GM10266 (cell line): ENCODE data around the gene BOD1.
A peak's percentile ranks its signal among the peaks of the same experiment; 100 is the strongest.

ENCODE experiments used
- DNase-seq: peaks from one replicate; pipeline ENCODE4 v3.0.0; 2012; ENCODE audit errors: extremely low spot score
- TF ChIP-seq, protein P1 (sequence below): IDR thresholded peaks from 2 replicates; pipeline ENCODE4 v1.5.1; 2012; ENCODE audit warnings: mild to moderate bottlenecking, low read depth; ENCODE audit not compliant: control insufficient read depth, insufficient read depth; ENCODE audit errors: missing control alignments

The BOD1 gene

DNA sequence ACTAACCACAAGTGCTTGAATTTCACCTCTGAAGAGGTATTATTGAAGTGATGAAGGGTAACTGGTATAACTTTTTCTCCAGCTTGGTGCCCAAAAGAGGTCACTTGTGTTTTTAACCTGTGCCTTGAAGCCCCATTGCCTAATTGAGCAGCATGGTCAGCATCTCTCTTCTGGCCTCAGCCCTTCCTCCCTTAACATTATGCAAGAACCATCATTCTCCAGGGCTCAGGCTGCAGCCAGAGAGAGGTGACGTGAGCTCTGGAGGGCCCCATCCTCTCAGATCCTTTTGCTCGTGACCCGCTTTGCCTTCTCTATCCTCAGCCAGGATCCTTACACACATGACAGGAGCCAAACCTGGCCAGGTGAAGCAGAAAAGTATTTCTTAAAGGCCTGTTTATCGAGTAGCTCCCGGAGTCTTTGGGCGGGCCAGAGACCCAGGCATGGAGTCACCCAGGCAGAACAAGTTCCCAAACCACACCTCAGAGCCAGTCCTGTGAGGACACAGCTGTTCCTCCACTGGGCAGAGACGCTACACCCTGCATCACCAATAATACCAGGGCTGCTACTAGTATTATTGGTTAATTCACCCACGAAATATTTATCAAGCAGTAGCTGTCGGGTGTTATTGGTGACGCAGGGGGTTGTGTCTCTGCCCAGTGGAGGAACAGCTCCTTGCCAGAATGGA is 29.6 kb upstream of the BOD1 start:
- DNase-seq: no peak
- TF ChIP-seq, protein P1, sequence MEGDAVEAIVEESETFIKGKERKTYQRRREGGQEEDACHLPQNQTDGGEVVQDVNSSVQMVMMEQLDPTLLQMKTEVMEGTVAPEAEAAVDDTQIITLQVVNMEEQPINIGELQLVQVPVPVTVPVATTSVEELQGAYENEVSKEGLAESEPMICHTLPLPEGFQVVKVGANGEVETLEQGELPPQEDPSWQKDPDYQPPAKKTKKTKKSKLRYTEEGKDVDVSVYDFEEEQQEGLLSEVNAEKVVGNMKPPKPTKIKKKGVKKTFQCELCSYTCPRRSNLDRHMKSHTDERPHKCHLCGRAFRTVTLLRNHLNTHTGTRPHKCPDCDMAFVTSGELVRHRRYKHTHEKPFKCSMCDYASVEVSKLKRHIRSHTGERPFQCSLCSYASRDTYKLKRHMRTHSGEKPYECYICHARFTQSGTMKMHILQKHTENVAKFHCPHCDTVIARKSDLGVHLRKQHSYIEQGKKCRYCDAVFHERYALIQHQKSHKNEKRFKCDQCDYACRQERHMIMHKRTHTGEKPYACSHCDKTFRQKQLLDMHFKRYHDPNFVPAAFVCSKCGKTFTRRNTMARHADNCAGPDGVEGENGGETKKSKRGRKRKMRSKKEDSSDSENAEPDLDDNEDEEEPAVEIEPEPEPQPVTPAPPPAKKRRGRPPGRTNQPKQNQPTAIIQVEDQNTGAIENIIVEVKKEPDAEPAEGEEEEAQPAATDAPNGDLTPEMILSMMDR: no peak

DNA sequence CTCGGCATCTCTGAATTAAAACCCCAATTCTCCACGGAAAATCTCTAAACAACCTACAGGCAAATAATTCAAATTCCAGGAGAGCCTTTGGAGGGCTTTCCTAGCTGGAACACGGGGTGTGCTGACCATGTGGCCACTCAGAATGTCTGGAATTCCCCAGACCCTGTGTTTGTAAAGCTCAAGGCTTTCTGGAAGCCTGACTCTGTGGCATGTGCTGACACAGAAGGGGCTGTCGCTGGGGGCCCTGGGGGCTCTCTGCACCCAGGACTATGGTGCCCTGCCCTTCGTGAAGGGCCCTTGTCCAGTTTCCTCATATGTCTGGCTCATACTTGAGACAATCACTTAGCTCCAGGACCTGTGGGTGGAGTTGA is 29.0 kb upstream of the BOD1 start:
- TF ChIP-seq, protein P1: no peak
- no peak for DNase-seq

DNA sequence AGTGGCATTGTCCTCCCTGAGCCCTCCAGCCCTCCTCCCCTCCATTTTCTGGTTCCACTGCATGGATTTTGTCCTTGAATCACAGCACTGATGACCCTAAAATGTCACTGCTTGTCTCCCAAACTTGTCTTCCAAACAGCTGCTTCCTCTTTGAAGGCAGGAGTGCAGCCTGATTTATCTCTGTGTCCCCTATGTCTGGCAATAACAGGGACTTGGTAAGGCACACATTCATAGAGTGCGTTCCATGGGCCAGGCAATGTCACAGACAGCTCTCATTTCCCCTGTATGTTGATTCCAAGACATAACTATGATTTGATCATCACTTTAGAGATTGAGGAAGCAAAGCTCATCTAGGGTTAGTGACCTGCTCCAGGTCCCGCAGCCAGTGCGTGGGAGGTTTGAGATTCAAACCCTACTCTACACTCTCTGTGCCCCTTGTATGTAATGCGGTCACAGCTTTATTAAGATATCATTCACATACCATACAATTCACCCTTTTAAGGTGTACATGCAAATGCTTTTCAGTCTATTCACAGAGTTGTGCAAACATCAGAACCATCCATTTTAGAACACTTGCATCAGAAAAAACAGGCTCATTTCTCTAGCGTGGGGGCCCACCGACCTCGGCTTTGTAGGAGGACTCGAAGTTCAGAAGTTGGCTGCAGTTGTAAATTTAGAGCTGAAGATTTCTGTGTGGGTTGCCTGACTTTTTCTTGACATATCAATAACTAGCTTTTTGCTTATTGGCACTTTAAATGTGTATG is 28.4 kb upstream of the BOD1 start:
- TF ChIP-seq, protein P1: no peak
- DNase-seq: no peak

DNA sequence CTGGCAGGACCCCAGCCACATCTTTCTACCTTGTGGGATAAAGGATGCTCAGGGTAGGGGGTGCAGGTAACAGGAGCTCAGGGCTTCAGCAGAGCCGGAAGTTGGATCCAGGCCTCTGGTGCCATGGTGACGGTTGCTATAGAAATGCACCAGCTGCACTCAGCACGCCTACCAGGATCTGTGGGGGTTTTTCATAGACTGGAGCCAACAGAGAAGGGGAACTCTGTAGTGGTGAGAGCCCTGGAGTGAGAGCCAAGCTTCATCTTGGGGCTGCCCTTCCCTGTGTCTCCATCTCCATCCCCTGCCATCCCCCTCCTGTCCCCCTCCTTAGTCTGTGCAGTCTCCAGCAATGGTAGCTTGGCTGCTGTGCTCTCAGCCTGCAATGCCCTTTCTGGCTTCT is 27.5 kb upstream of the BOD1 start:
- TF ChIP-seq, protein P1: no peak
- peak; percentile 41 for DNase-seq

DNA sequence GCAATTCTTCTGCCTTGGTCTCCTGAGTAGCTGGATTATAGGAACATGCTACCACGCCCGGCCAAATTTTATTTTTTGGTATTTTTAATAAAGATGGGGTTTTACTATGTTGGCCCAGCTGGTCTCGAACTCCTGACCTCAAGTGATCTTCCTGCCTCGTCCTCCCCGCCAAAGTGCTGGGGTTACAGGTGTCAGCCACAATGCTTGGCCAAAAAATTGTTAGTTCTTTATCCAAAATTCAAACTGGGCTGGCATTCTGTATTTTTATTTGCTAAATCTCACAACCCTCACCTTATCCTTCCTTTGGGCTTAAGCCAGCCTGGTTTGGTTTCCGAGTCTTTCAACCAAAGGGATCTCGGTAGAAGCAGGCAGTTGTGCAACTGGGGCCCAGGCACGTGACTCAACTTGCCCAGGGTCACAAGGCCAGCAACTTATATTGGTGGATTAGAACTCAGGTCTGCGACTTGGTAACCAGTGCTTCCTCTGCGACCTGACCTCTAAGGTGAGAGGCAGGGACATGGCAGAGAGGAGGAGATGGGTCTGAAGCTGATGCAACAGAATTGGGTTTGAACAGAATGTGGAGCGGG is 26.5 kb upstream of the BOD1 start:
- DNase-seq: no peak
- TF ChIP-seq, protein P1: no peak

DNA sequence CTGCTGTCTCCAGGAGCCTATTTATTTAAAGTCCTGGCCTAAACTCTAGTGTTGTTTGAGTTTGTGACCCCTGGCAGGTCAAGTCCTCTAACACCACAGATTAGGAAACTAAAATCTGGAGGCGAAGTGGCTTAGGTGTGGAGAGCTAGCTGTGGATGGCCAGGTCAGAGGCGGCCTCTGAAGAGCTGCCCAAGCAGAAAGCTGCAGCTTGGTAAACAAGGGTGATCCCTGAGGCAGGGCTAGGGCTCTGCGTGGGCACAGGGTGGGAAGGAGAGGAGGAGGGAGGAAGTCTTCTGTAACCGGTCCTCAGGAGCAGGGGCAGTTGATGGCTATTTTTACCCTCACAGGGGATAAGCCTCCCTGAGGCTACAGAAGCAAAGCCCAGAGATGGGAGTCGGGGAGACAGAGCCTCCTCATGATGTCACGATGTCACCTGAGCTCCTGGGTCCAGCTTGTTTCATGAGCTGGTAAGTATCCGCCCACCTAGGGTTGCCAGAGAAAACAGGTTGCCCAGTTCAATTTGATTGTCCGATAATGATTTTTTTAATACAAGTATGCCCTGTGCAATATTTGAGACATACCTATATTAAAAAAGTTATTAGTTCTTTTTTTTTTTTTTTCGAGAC is 25.9 kb upstream of the BOD1 start:
- DNase-seq: no peak
- TF ChIP-seq, protein P1: no peak
